NCI-H2107 treated with DMSO at 0.1 percent for 48 hours (cell line): ENCODE data around the gene AOAH.
"Not testable (repeated sequence)": the region's sequence is repeated elsewhere in the genome, so short reads cannot be mapped to it uniquely, and the experiment has no call there.

Source experiments
- DNase-seq: peaks from one replicate; lab custom pipeline; 2025; ENCODE audit not compliant: unreplicated experiment; lab: John Stamatoyannopoulos, UW

The AOAH gene

GRCh38 chr7:36659638-36660341 is 64.5 kb downstream of the AOAH start:
- no peak for DNase-seq

GRCh38 chr7:36659172-36659516 is 65.2 kb downstream of the AOAH start:
- DNase-seq, result peak; percentile 24

- DNase-seq, result no peak
Measured at GRCh38 chr7:36658335-36659171, 65.7 kb downstream of the AOAH start.

- DNase-seq, result no peak
Measured at GRCh38 chr7:36657036-36657660, 67.1 kb downstream of the AOAH start.

GRCh38 chr7:36654436-36654835 is 69.9 kb downstream of the AOAH start:
- no peak for DNase-seq

GRCh38 chr7:36653663-36654355 is 70.5 kb downstream of the AOAH start:
- DNase-seq, result no peak

GRCh38 chr7:36653008-36653662 is 71.2 kb downstream of the AOAH start:
- peak; percentile 36 for DNase-seq

- no peak for DNase-seq
Measured at GRCh38 chr7:36652431-36652830, 71.9 kb downstream of the AOAH start.

GRCh38 chr7:36651404-36651803 is 72.9 kb downstream of the AOAH start:
- DNase-seq, result no peak

GRCh38 chr7:36650766-36651312 is 73.5 kb downstream of the AOAH start:
- DNase-seq, result no peak

GRCh38 chr7:36650320-36650719 is 74.0 kb downstream of the AOAH start:
- DNase-seq, result no peak

GRCh38 chr7:36649319-36649718 is 75.0 kb downstream of the AOAH start:
- DNase-seq, result not testable (repeated sequence)

GRCh38 chr7:36648441-36648840 is 75.9 kb downstream of the AOAH start:
- no peak for DNase-seq

- DNase-seq, result no peak
Measured at GRCh38 chr7:36644625-36645422, 79.5 kb downstream of the AOAH start.

- no peak for DNase-seq
Measured at GRCh38 chr7:36642414-36642813, 81.9 kb downstream of the AOAH start.

- no peak for DNase-seq
Measured at GRCh38 chr7:36642010-36642409, 82.3 kb downstream of the AOAH start.

GRCh38 chr7:36640682-36641081 is 83.6 kb downstream of the AOAH start:
- no peak for DNase-seq

- no peak for DNase-seq
Measured at GRCh38 chr7:36639826-36640225, 84.5 kb downstream of the AOAH start.

- no peak for DNase-seq
Measured at GRCh38 chr7:36638586-36639263, 85.6 kb downstream of the AOAH start.
